ENCODE results near the gene DNAAF5.
"Not testable (repeated sequence)": the region's sequence is repeated elsewhere in the genome, so short reads cannot be mapped to it uniquely, and the experiment has no call there.

DNAAF5 gene

GRCh38 chr7:783556-784490, 57.3 kb downstream of the DNAAF5 start:
- Histone ChIP-seq H3K27ac (ENCODE audit: low read depth, low read length, severe bottlenecking) (no peak overlapping the region), H3K4me1 (ENCODE audit: control insufficient read depth, insufficient read depth, low read length, poor library complexity, severe bottlenecking) (no peaks in the 10 kb centered on the region), H3K9me3 (ENCODE audit: control insufficient read depth, low read length) (no peaks in the 10 kb centered on the region), H3K36me3 (ENCODE audit: control insufficient read depth, insufficient read depth, low read length) (peaks cover 64% of the 10 kb centered on the region), H3K4me3 (ENCODE audit: extremely low read depth, insufficient read depth, low read length, poor library complexity, severe bottlenecking) (no peak overlapping the region)
- WGBS, 2 experiments (ENCODE audit: insufficient coverage in 2 of 2) = 97% methylated on average over 29 to 35 of the region's 36 CpGs

GRCh38 chr7:784971-785370, 58.5 kb downstream of the DNAAF5 start:
- Histone ChIP-seq H3K27ac (ENCODE audit: low read depth, low read length, severe bottlenecking) (no peak overlapping the region), H3K4me3 (ENCODE audit: extremely low read depth, insufficient read depth, low read length, poor library complexity, severe bottlenecking) (no peak overlapping the region), H3K4me1 (ENCODE audit: control insufficient read depth, insufficient read depth, low read length, poor library complexity, severe bottlenecking) (no peaks in the 10 kb centered on the region), H3K36me3 (ENCODE audit: control insufficient read depth, insufficient read depth, low read length) (peaks cover 66% of the 10 kb centered on the region), H3K9me3 (ENCODE audit: control insufficient read depth, low read length) (no peaks in the 10 kb centered on the region)
- 95 to 96% methylated on average over 21 of the region's 21 CpGs for WGBS, 2 experiments (ENCODE audit: insufficient coverage in 2 of 2)

- Histone ChIP-seq H3K4me3 (ENCODE audit: extremely low read depth, insufficient read depth, low read length, poor library complexity, severe bottlenecking) (no peak overlapping the region), H3K9me3 (ENCODE audit: control insufficient read depth, low read length) (no peaks in the 10 kb centered on the region), H3K36me3 (ENCODE audit: control insufficient read depth, insufficient read depth, low read length) (peaks cover 62% of the 10 kb centered on the region), H3K4me1 (ENCODE audit: control insufficient read depth, insufficient read depth, low read length, poor library complexity, severe bottlenecking) (no peaks in the 10 kb centered on the region), H3K27ac (ENCODE audit: low read depth, low read length, severe bottlenecking) (no peak overlapping the region)
- 95 to 96% methylated on average over 10 of the region's 10 CpGs for WGBS, 2 experiments (ENCODE audit: insufficient coverage in 2 of 2)
Measured at GRCh38 chr7:785416-785815, 58.9 kb downstream of the DNAAF5 start.

- Histone ChIP-seq H3K4me3 (ENCODE audit: extremely low read depth, insufficient read depth, low read length, poor library complexity, severe bottlenecking) (no peak overlapping the region), H3K9me3 (ENCODE audit: control insufficient read depth, low read length) (no peaks in the 10 kb centered on the region), H3K4me1 (ENCODE audit: control insufficient read depth, insufficient read depth, low read length, poor library complexity, severe bottlenecking) (no peaks in the 10 kb centered on the region), H3K27ac (ENCODE audit: low read depth, low read length, severe bottlenecking) (no peak overlapping the region), H3K36me3 (ENCODE audit: control insufficient read depth, insufficient read depth, low read length) (peaks cover 50% of the 10 kb centered on the region)
- 76 to 78% methylated on average over 3 of the region's 11 CpGs for WGBS, 2 experiments (ENCODE audit: insufficient coverage in 2 of 2)
Measured at GRCh38 chr7:786472-787255, 60.2 kb downstream of the DNAAF5 start.

- Histone ChIP-seq H3K36me3 (ENCODE audit: control insufficient read depth, insufficient read depth, low read length) (peaks cover 49% of the 10 kb centered on the region), H3K4me3 (ENCODE audit: extremely low read depth, insufficient read depth, low read length, poor library complexity, severe bottlenecking) (no peak overlapping the region), H3K27ac (ENCODE audit: low read depth, low read length, severe bottlenecking) (no peak overlapping the region), H3K9me3 (ENCODE audit: control insufficient read depth, low read length) (no peaks in the 10 kb centered on the region), H3K4me1 (ENCODE audit: control insufficient read depth, insufficient read depth, low read length, poor library complexity, severe bottlenecking) (no peaks in the 10 kb centered on the region)
- WGBS, 2 experiments (ENCODE audit: insufficient coverage in 2 of 2) = 91 to 98% methylated on average over 25 to 27 of the region's 27 CpGs
Measured at GRCh38 chr7:787332-788240, 61.1 kb downstream of the DNAAF5 start.

- 100% methylated on average over 5 of the region's 5 CpGs for WGBS, 2 experiments (ENCODE audit: insufficient coverage in 2 of 2)
- H3K36me3 ChIP-seq (ENCODE audit: control insufficient read depth, insufficient read depth, low read length) = peaks cover 25% of the 10 kb centered on the region
- H3K4me1 ChIP-seq (ENCODE audit: control insufficient read depth, insufficient read depth, low read length, poor library complexity, severe bottlenecking) = no peaks in the 10 kb centered on the region
- no peak overlapping the region for H3K27ac ChIP-seq (ENCODE audit: low read depth, low read length, severe bottlenecking)
- H3K4me3 ChIP-seq (ENCODE audit: extremely low read depth, insufficient read depth, low read length, poor library complexity, severe bottlenecking) = no peak overlapping the region
- H3K9me3 ChIP-seq (ENCODE audit: control insufficient read depth, low read length) = no peaks in the 10 kb centered on the region
Measured at GRCh38 chr7:791519-791918, 65.0 kb downstream of the DNAAF5 start.

- Histone ChIP-seq H3K27ac (ENCODE audit: low read depth, low read length, severe bottlenecking) (no peak overlapping the region), H3K36me3 (ENCODE audit: control insufficient read depth, insufficient read depth, low read length) (peaks cover 6% of the 10 kb centered on the region), H3K4me1 (ENCODE audit: control insufficient read depth, insufficient read depth, low read length, poor library complexity, severe bottlenecking) (no peaks in the 10 kb centered on the region), H3K9me3 (ENCODE audit: control insufficient read depth, low read length) (no peaks in the 10 kb centered on the region), H3K4me3 (ENCODE audit: extremely low read depth, insufficient read depth, low read length, poor library complexity, severe bottlenecking) (no peak overlapping the region)
- WGBS, 2 experiments (ENCODE audit: insufficient coverage in 2 of 2) = 89 to 100% methylated on average over 5 of the region's 5 CpGs
Measured at GRCh38 chr7:794207-794606, 67.7 kb downstream of the DNAAF5 start.

- 96 to 97% methylated on average over 26 to 29 of the region's 31 CpGs for WGBS, 2 experiments (ENCODE audit: insufficient coverage in 2 of 2)
- Histone ChIP-seq H3K4me3 (ENCODE audit: extremely low read depth, insufficient read depth, low read length, poor library complexity, severe bottlenecking) (no peak overlapping the region), H3K36me3 (ENCODE audit: control insufficient read depth, insufficient read depth, low read length) (peaks cover under 1% of the 10 kb centered on the region), H3K4me1 (ENCODE audit: control insufficient read depth, insufficient read depth, low read length, poor library complexity, severe bottlenecking) (no peaks in the 10 kb centered on the region), H3K27ac (ENCODE audit: low read depth, low read length, severe bottlenecking) (no peak overlapping the region), H3K9me3 (ENCODE audit: control insufficient read depth, low read length) (no peaks in the 10 kb centered on the region)
Measured at GRCh38 chr7:794671-795329, 68.3 kb downstream of the DNAAF5 start.

- WGBS, 2 experiments (ENCODE audit: insufficient coverage in 2 of 2) = 83 to 100% methylated on average over 1 of the region's 10 CpGs
- not testable (repeated sequence) for H3K9me3 ChIP-seq (ENCODE audit: control insufficient read depth, low read length); H3K36me3 ChIP-seq (ENCODE audit: control insufficient read depth, insufficient read depth, low read length); H3K27ac ChIP-seq (ENCODE audit: low read depth, low read length, severe bottlenecking); H3K4me1 ChIP-seq (ENCODE audit: control insufficient read depth, insufficient read depth, low read length, poor library complexity, severe bottlenecking); H3K4me3 ChIP-seq (ENCODE audit: extremely low read depth, insufficient read depth, low read length, poor library complexity, severe bottlenecking)
Measured at GRCh38 chr7:796434-797169, 70.1 kb downstream of the DNAAF5 start.

Data from mesodermal cell (in vitro differentiated cells).